ENCODE measurements around the gene FRMD4A.

FRMD4A gene

GRCh38 chr10:13678101-13678843 is 652.5 kb downstream of the FRMD4A start:
- no peak for DNase-seq

GRCh38 chr10:13674645-13675588 is 655.8 kb downstream of the FRMD4A start:
- no peak for DNase-seq

GRCh38 chr10:13673156-13673555 is 657.6 kb downstream of the FRMD4A start:
- DNase-seq, result no peak

GRCh38 chr10:13672548-13672947 is 658.2 kb downstream of the FRMD4A start:
- DNase-seq, result no peak

GRCh38 chr10:13671904-13672303 is 658.8 kb downstream of the FRMD4A start:
- DNase-seq, result no peak

GRCh38 chr10:13670311-13670710 is 660.4 kb downstream of the FRMD4A start:
- DNase-seq, result no peak

GRCh38 chr10:13669901-13670300 is 660.8 kb downstream of the FRMD4A start:
- no peak for DNase-seq

- DNase-seq, result no peak
Measured at GRCh38 chr10:13669182-13669855, 661.4 kb downstream of the FRMD4A start.

GRCh38 chr10:13668126-13668525 is 662.6 kb downstream of the FRMD4A start:
- DNase-seq, result no peak

- DNase-seq, result no peak
Measured at GRCh38 chr10:13665516-13666262, 665.0 kb downstream of the FRMD4A start.

GRCh38 chr10:13661256-13661655 is 669.5 kb downstream of the FRMD4A start:
- no peak for DNase-seq

- DNase-seq, result no peak
Measured at GRCh38 chr10:13660551-13660920, 670.2 kb downstream of the FRMD4A start.

GRCh38 chr10:13659887-13660550 is 670.7 kb downstream of the FRMD4A start:
- peak; percentile 73 for DNase-seq

GRCh38 chr10:13658871-13659685 is 671.6 kb downstream of the FRMD4A start:
- no peak for DNase-seq

GRCh38 chr10:13658264-13658663 is 672.5 kb downstream of the FRMD4A start:
- no peak for DNase-seq

- DNase-seq, result no peak
Measured at GRCh38 chr10:13657101-13657680, 673.5 kb downstream of the FRMD4A start.

GRCh38 chr10:13656337-13657100 is 674.2 kb downstream of the FRMD4A start:
- DNase-seq, result no peak

GRCh38 chr10:13654846-13655245 is 675.9 kb downstream of the FRMD4A start:
- no peak for DNase-seq

- DNase-seq, result no peak
Measured at GRCh38 chr10:13654118-13654830, 676.5 kb downstream of the FRMD4A start.

Measured in activated CD4-positive, alpha-beta T cell treated with anti-CD3 and anti-CD28 coated beads, Interleukin-2, amount 50 U/mL, for 1 hour (primary cell).